Kidney (tissue), 14 donors: ENCODE data around the gene CADPS. TPM values are rescaled to one million over a fixed set of nuclear protein-coding genes. Genes with fewer than 3 reads are reported as not detected.
A peak's percentile ranks its signal among the peaks of the same experiment; 100 is the strongest.

ENCODE experiments used
- DNase-seq, 5 donors: peaks; one replicate each; pipeline ENCODE4 v3.0.0-alpha.2; 2013 to 2020
- FAIRE-seq: peaks from 2 replicates; lab custom pipeline; 2012; peaks lifted over from hg19 to GRCh38; lab: Jason Lieb, UNC
- H3K27ac ChIP-seq, 2 donors: one replicate each; pipeline ENCODE4 v1.7.0; 2013; ENCODE audit warnings: low read depth in 2 of 2, low read length in 2 of 2, inconsistent platforms in 1 of 2
- H3K27me3 ChIP-seq: one replicate; pipeline ENCODE4 v1.7.1; 2013; ENCODE audit warnings: low read length, inconsistent platforms; ENCODE audit not compliant: control insufficient read depth, insufficient read depth
- H3K36me3 ChIP-seq, 3 donors: one replicate each; pipeline versions ENCODE4 v1.7.0 to v1.7.1; 2013; ENCODE audit warnings: low read length in 3 of 3, control low read depth in 1 of 3, inconsistent platforms in 1 of 3; ENCODE audit not compliant: insufficient read depth in 3 of 3, control insufficient read depth in 2 of 3
- H3K4me1 ChIP-seq, 3 donors: one replicate each; pipeline versions ENCODE4 v1.7.0 to v1.7.1; 2013; ENCODE audit warnings: low read length in 3 of 3, inconsistent platforms in 1 of 3, low read depth in 1 of 3; ENCODE audit not compliant: control insufficient read depth in 2 of 3, insufficient read depth in 2 of 3
- H3K4me3 ChIP-seq, 3 donors: one replicate each; pipeline versions ENCODE4 v1.7.0 to v1.8.1; 2013; ENCODE audit warnings: low read length in 3 of 3, control low read depth in 1 of 3, inconsistent platforms in 1 of 3
- H3K9ac ChIP-seq, 3 donors: one replicate each; pipeline versions ENCODE4 v1.7.0 to v1.7.1; 2013; ENCODE audit warnings: low read length in 3 of 3, control low read depth in 1 of 3, inconsistent platforms in 1 of 3
- H3K9me3 ChIP-seq, 3 donors: one replicate each; pipeline versions ENCODE4 v1.7.0 to v1.7.1; 2013; ENCODE audit warnings: low read length in 3 of 3, control low read depth in 1 of 3, inconsistent platforms in 1 of 3; ENCODE audit not compliant: control insufficient read depth in 2 of 3, insufficient read depth in 1 of 3
- intact Hi-C: fragments of 100-400 bp; cut with DNase I; formaldehyde crosslinking; loops from one replicate; pipeline ENCODE4 v1.11.1; 2022
- polyA plus RNA-seq: library from polyadenylated mRNA; stranded (reverse); fragments of 350-450 nt; fragmentation: Illumina TruSeq; extraction: RNeasy Lipid Tissue Mini Kit (QIAGEN cat#74804); gene quantifications from one replicate; pipeline ENCODE4 v1.2.3, GENCODE V29; 2014; ENCODE audit warnings: low read depth, low replicate concordance; ENCODE audit not compliant: insufficient read depth
- total RNA-seq: library from RNA; stranded (reverse); fragmentation: NEBNext Ultra II Directional; extraction: Animal tissue kit (Norgen Biotek cat#: 25700); gene quantifications from one replicate; pipeline ENCODE4 v1.2.1, GENCODE V29; 2021
- TF ChIP-seq, protein P1 (sequence below): IDR thresholded peaks from 3 replicates; pipeline ENCODE4 v1.5.1; 2012; ENCODE audit warnings: mild to moderate bottlenecking, moderate library complexity, borderline replicate concordance; ENCODE audit not compliant: insufficient read depth; ENCODE audit errors: extremely low read depth
- donor health status: control.
- donor health status: control.
- donor health status: control.
- donor health status: control.
- donor health status: control.
- donor health status: DM: yes; HTN: yes; CAD: no.
- donor health status: Normal renal cell carcinoma (clear cell type).

The CADPS gene
- total and polyA plus RNA-seq, 2 donors from 2014 or later: 0.98 TPM; not detected in 1

DNA sequence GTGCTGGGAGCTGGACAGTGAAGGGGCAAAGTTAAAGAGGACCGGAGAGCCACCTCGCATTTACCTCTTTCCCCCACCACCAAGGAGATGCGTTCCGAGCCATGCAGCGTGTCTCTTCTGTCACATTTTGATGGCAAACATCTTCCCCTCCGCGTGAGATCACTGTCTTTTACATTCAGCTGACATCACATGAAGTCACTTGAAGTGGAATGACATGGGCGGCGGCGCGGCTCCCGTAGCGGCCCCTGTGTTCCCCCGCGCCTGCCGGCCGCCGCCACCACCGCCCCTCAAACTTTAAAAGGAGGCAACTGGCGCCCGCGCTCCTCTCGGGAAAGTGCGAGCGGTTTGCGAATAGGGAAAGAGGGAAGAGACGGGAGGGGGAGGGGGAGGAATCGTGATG is 502.0 kb downstream of the CADPS start, which contains the start of gene FEZF2:
Gene FEZF2, minus strand, starts transcription at position 336 of the 400 bp plus-strand sequence. CDS start 682 bp downstream, outside the sequence.
- DNase-seq (peak in 2 of 5 donors; percentile 3 to 30), FAIRE-seq (no peak)
- Histone ChIP-seq H3K27me3 (peaks cover 70% of the 10 kb centered on the region), H3K9me3 (no peaks in the 10 kb centered on the region), H3K4me1 (peaks cover 0 to 12% (median 0%) of the 10 kb centered on the region in 3 donors), H3K9ac (no peak within 1 kb of the TSS), H3K4me3 (peak within 1 kb of the TSS in 1 of 3 donors; percentile 45), H3K27ac (no peak within 1 kb of the TSS), H3K36me3 (no peaks in the 10 kb centered on the region)
- TF ChIP-seq, protein P1, sequence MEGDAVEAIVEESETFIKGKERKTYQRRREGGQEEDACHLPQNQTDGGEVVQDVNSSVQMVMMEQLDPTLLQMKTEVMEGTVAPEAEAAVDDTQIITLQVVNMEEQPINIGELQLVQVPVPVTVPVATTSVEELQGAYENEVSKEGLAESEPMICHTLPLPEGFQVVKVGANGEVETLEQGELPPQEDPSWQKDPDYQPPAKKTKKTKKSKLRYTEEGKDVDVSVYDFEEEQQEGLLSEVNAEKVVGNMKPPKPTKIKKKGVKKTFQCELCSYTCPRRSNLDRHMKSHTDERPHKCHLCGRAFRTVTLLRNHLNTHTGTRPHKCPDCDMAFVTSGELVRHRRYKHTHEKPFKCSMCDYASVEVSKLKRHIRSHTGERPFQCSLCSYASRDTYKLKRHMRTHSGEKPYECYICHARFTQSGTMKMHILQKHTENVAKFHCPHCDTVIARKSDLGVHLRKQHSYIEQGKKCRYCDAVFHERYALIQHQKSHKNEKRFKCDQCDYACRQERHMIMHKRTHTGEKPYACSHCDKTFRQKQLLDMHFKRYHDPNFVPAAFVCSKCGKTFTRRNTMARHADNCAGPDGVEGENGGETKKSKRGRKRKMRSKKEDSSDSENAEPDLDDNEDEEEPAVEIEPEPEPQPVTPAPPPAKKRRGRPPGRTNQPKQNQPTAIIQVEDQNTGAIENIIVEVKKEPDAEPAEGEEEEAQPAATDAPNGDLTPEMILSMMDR: no peak
- intact Hi-C loops: no loop called here

DNA sequence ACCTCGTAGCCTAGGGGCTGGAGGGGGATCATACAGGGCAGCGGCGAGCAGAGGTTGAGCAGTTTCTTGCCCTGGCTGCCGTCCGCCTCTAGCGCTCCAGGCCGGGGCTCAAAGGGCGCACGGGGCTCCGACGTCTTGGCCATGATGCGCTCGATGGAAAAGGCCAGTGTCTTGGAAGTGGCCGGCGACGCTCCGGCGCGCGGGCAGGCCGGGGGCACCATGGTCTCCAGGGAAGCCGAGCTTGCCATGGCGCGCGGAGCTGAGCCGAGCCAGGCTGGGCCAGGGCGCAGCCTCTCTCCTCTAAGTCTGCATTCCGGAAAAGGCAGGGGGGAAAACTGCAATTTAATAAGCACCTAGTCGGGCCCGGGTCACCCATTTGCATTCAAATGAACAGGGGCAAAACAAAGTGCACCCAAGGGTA is 502.6 kb downstream of the CADPS start:
- no peaks in the 10 kb centered on the region for H3K9me3 ChIP-seq
- FAIRE-seq (no peak), DNase-seq (peak in 3 of 5 donors; percentile 17 to 44 (median 30))
- no peak overlapping the region for H3K4me3 ChIP-seq
- H3K27ac ChIP-seq: no peak overlapping the region
- intact Hi-C loops: no loop called here
- peaks cover 73% of the 10 kb centered on the region for H3K27me3 ChIP-seq
- H3K36me3 ChIP-seq: no peaks in the 10 kb centered on the region
- peaks cover 0 to 12% (median 0%) of the 10 kb centered on the region in 3 donors for H3K4me1 ChIP-seq
- no peak overlapping the region for H3K9ac ChIP-seq
- TF ChIP-seq, protein P1: no peak

DNA sequence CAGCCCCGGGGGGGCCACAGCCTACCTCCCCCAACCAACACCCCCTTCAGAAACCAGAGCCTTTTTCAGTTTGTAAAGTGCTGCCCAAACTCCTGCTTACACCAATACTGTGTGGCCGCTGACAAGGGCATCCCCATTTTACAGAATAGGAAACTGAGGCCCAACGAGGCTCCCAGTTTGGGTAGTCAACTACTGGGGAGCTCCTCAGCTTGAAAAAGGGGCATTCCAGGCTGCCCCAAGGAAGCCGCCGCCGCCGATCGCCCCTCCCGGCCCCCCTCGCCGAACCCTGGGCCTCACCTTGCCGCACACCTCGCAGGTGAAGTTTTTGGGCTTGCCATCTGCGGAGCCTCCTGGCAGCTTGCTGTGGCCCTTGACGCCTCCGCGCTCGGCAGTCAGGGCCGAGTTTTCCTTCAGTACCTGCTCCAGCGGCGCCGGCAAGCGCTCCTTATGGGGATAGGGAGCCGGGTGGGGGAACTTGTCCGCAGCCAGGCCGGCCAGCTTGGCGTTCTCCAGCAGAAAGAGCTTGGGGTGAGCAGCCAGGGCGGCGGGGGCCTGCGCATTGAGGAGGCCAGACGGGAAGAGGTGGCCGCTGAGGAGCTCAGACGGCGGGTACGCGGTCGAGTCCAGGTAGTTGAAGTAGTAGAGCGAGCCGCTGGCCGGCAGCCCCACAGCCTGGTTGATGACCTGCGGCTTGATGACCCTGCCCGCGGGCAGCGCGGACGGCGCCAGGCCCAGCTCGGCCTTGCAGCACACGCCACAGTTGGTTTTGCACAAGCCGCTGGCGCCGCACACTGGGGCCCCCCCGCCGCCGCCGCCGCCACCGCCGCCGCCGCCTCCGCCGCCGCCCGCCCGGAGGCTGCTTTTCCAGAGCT is 503.3 kb downstream of the CADPS start:
- H3K27ac ChIP-seq: no peak overlapping the region
- no peaks in the 10 kb centered on the region for H3K9me3 ChIP-seq
- no peaks in the 10 kb centered on the region for H3K36me3 ChIP-seq
- H3K4me3 ChIP-seq: no peak overlapping the region
- H3K9ac ChIP-seq: no peak overlapping the region
- H3K27me3 ChIP-seq: peaks cover 74% of the 10 kb centered on the region
- peaks cover 0 to 12% (median 0%) of the 10 kb centered on the region in 3 donors for H3K4me1 ChIP-seq
- TF ChIP-seq, protein P1: no peak
- intact Hi-C loops: no loop called here
- DNase-seq: peak in 3 of 5 donors; percentile 17 to 41 (median 33)
- no peak for FAIRE-seq
